ENCODE measurements around the gene IRAK2. TPM values are rescaled to one million over a fixed set of nuclear protein-coding genes. Genes with fewer than 3 reads are reported as not detected.
"Not testable (repeated sequence)": the region's sequence is repeated elsewhere in the genome, so short reads cannot be mapped to it uniquely, and the experiment has no call there.

IRAK2 gene
- total RNA-seq, 2 donors from 2014 or later, result 0.26 to 0.40 TPM

DNA sequence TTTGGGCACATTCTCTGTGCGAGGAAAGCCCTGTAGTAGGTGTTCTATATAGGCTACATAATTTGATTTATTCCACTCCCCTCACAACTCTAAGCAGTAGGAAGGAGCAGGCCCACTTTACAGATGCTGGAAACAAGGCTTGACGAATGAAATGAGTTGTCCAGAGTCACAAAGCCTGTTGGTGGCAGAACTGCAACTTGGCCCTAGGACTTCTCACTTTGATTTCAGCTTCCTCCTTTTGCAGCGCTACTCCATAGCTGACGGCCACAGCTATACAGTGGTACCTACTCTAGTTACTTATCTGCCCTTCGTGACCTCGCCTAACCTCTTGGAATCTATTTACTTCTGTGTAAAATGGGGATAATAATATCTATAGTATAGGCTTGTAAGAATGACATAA, 2.5 kb upstream of the IRAK2 start:
- Mint-ChIP-seq H3K4me3 (no peak overlapping the region), H3K36me3 (ENCODE audit: low read depth) (no peaks in the 10 kb centered on the region), H3K27ac (no peak overlapping the region), H3K4me1 (no peaks in the 10 kb centered on the region), H3K27me3 (ENCODE audit: insufficient read depth) (peaks cover 8% of the 10 kb centered on the region), H3K9me3 (peaks cover 2% of the 10 kb centered on the region)
- Histone ChIP-seq H3K27me3 (ENCODE audit: control insufficient read depth, insufficient read depth, low read length, poor library complexity, severe bottlenecking) (no peaks in the 10 kb centered on the region), H3K9ac (ENCODE audit: extremely low read depth, low read length, poor library complexity, severe bottlenecking) (no peak overlapping the region), H3K36me3 (ENCODE audit: control insufficient read depth, insufficient read depth, low read length) (no peaks in the 10 kb centered on the region), H3K27ac (ENCODE audit: low read depth, low read length) (no peak overlapping the region), H3K4me1 (ENCODE audit: control insufficient read depth, insufficient read depth, low read length) (no peaks in the 10 kb centered on the region), H3K9me3 (ENCODE audit: control insufficient read depth, low read length) (no peaks in the 10 kb centered on the region), H3K4me3 (ENCODE audit: low read length) (no peak overlapping the region)
- WGBS, 2 experiments (ENCODE audit: insufficient coverage in 1 of 2, insufficient read length in 1 of 2), result 90 to 100% methylated on average over 3 to 6 of the region's 6 CpGs
- DNase-seq, result no peak
- TF ChIP-seq, protein P1, sequence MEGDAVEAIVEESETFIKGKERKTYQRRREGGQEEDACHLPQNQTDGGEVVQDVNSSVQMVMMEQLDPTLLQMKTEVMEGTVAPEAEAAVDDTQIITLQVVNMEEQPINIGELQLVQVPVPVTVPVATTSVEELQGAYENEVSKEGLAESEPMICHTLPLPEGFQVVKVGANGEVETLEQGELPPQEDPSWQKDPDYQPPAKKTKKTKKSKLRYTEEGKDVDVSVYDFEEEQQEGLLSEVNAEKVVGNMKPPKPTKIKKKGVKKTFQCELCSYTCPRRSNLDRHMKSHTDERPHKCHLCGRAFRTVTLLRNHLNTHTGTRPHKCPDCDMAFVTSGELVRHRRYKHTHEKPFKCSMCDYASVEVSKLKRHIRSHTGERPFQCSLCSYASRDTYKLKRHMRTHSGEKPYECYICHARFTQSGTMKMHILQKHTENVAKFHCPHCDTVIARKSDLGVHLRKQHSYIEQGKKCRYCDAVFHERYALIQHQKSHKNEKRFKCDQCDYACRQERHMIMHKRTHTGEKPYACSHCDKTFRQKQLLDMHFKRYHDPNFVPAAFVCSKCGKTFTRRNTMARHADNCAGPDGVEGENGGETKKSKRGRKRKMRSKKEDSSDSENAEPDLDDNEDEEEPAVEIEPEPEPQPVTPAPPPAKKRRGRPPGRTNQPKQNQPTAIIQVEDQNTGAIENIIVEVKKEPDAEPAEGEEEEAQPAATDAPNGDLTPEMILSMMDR (conservative IDR thresholded peaks at IDR 0.05), result no peak

DNA sequence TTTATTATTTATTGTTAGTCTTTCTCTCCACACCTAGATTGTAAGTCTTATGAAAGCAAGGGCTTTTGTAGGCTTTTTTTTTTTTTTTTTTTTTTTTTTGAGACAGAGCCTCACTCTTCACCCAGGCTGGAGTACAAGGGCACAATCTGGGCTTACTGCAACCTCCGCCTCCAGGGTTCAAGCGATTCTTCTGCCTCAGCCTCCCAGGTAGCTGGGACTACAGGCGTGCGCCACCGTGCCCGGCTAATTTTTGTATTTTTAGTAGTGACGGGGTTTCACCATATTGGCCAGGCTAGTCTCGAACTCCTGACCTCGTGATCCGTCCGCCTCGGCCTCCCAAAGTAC, 546 bp upstream of the IRAK2 start:
- peak overlapping the region; percentile 57 for H3K4me3 Mint-ChIP-seq
- not testable (repeated sequence) for H3K36me3 ChIP-seq (ENCODE audit: control insufficient read depth, insufficient read depth, low read length); H3K4me1 ChIP-seq (ENCODE audit: control insufficient read depth, insufficient read depth, low read length); H3K27me3 ChIP-seq (ENCODE audit: control insufficient read depth, insufficient read depth, low read length, poor library complexity, severe bottlenecking); H3K4me1 Mint-ChIP-seq; H3K27ac Mint-ChIP-seq; H3K36me3 Mint-ChIP-seq (ENCODE audit: low read depth); DNase-seq; H3K27ac ChIP-seq (ENCODE audit: low read depth, low read length); H3K9ac ChIP-seq (ENCODE audit: extremely low read depth, low read length, poor library complexity, severe bottlenecking); H3K9me3 ChIP-seq (ENCODE audit: control insufficient read depth, low read length)
- H3K27me3 Mint-ChIP-seq (ENCODE audit: insufficient read depth), result peaks cover 10% of the 10 kb centered on the region
- WGBS, 2 experiments (ENCODE audit: insufficient coverage in 1 of 2, insufficient read length in 1 of 2), result 68 to 75% methylated on average over 10 to 12 of the region's 12 CpGs
- H3K4me3 ChIP-seq (ENCODE audit: low read length), result peak overlapping the region; percentile 40
- peaks cover 13% of the 10 kb centered on the region for H3K9me3 Mint-ChIP-seq

DNA sequence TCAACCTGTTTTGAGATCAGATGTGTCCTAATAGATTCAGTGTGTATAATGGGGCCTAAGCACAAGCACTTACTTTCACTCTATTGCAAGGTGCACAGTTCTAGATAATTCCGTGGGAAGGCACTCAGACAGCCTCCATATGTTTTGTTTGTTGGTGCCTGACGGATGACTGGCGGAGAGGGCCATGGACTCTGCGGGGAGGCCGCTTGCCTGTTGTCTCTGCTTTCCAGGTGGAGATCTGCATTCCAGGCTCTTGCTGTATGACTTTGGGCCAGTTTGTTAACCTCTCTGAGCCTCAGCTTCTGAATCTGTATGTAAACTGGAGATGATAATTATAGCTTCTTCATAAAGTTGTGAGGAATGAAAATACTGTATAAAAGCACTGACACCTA, 1.5 kb downstream of the IRAK2 start:
- Mint-ChIP-seq H3K27ac (no peak overlapping the region), H3K4me1 (no peaks in the 10 kb centered on the region), H3K4me3 (no peak overlapping the region), H3K27me3 (ENCODE audit: insufficient read depth) (peaks cover 10% of the 10 kb centered on the region), H3K9me3 (peaks cover 27% of the 10 kb centered on the region), H3K36me3 (ENCODE audit: low read depth) (no peaks in the 10 kb centered on the region)
- Histone ChIP-seq H3K4me3 (ENCODE audit: low read length) (no peak overlapping the region), H3K9me3 (ENCODE audit: control insufficient read depth, low read length) (peaks cover 16% of the 10 kb centered on the region), H3K36me3 (ENCODE audit: control insufficient read depth, insufficient read depth, low read length) (no peaks in the 10 kb centered on the region), H3K27me3 (ENCODE audit: control insufficient read depth, insufficient read depth, low read length, poor library complexity, severe bottlenecking) (no peaks in the 10 kb centered on the region), H3K27ac (ENCODE audit: low read depth, low read length) (no peak overlapping the region), H3K9ac (ENCODE audit: extremely low read depth, low read length, poor library complexity, severe bottlenecking) (no peak overlapping the region), H3K4me1 (ENCODE audit: control insufficient read depth, insufficient read depth, low read length) (no peaks in the 10 kb centered on the region)
- no peak for DNase-seq
- WGBS, 2 experiments (ENCODE audit: insufficient coverage in 1 of 2, insufficient read length in 1 of 2), result 89 to 100% methylated on average over 3 to 5 of the region's 5 CpGs
- TF ChIP-seq, protein P1 (conservative IDR thresholded peaks at IDR 0.05), result no peak

DNA sequence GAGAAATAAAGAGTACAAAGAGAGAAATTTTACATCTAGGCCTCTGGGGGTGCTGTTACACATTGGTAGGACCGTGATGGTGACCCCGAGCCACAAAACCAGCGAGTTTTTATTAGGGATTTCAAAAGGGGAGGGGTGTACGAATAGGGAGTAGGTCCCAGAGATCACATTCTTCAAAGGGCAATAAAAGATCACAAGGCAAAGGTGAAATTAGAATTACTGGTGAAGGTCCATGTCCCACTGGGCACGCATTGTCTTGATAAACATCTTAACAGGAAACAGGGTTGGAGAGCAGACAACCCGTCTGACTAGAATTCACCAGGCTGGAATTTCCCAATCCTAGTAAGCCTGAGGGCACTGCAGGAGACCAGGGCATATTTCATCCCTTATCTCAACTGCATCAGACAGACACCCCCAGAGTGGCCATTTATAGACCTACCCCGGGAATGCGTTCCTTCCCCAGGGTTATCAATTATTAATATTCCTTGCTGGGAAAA, 4.3 kb downstream of the IRAK2 start:
- Mint-ChIP-seq H3K4me3 (no peak overlapping the region), H3K27ac (no peak overlapping the region), H3K4me1 (no peaks in the 10 kb centered on the region), H3K36me3 (ENCODE audit: low read depth) (no peaks in the 10 kb centered on the region), H3K9me3 (peaks cover 28% of the 10 kb centered on the region), H3K27me3 (ENCODE audit: insufficient read depth) (peaks cover 9% of the 10 kb centered on the region)
- no peak for DNase-seq
- H3K27me3 ChIP-seq (ENCODE audit: control insufficient read depth, insufficient read depth, low read length, poor library complexity, severe bottlenecking), result no peaks in the 10 kb centered on the region
- peaks cover 16% of the 10 kb centered on the region for H3K9me3 ChIP-seq (ENCODE audit: control insufficient read depth, low read length)
- WGBS, 2 experiments (ENCODE audit: insufficient coverage in 1 of 2, insufficient read length in 1 of 2), result 84 to 85% methylated on average over 6 to 8 of the region's 8 CpGs
- H3K36me3 ChIP-seq (ENCODE audit: control insufficient read depth, insufficient read depth, low read length), result no peaks in the 10 kb centered on the region
- H3K9ac ChIP-seq (ENCODE audit: extremely low read depth, low read length, poor library complexity, severe bottlenecking), result no peak overlapping the region
- H3K27ac ChIP-seq (ENCODE audit: low read depth, low read length), result no peak overlapping the region
- H3K4me3 ChIP-seq (ENCODE audit: low read length), result no peak overlapping the region
- no peaks in the 10 kb centered on the region for H3K4me1 ChIP-seq (ENCODE audit: control insufficient read depth, insufficient read depth, low read length)
- TF ChIP-seq, protein P1 (conservative IDR thresholded peaks at IDR 0.05), result peak; percentile 34

All from endodermal cell (in vitro differentiated cells).